Anterior cingulate cortex (tissue), 58 donors: Measurements from ENCODE around the gene VARS1.

Experiments used
- DNase-seq, 58 donors: peaks; one replicate each; lab custom pipeline; 2025; lab: John Stamatoyannopoulos, UW

The VARS1 gene

GRCh38 chr6:31775633-31776484 is 19.7 kb downstream of the VARS1 start:
- no peak for DNase-seq

- DNase-seq, result no peak
Observed at GRCh38 chr6:31775184-31775583, 20.4 kb downstream of the VARS1 start.

GRCh38 chr6:31771992-31772358 is 23.6 kb downstream of the VARS1 start:
- no peak for DNase-seq

GRCh38 chr6:31770860-31771259 is 24.7 kb downstream of the VARS1 start:
- DNase-seq, result no peak

GRCh38 chr6:31769684-31770371 is 25.7 kb downstream of the VARS1 start:
- peak in 4 of 58 donors; percentile 8 to 13 (median 12) for DNase-seq

- DNase-seq, result no peak
Observed at GRCh38 chr6:31768363-31769257, 26.9 kb downstream of the VARS1 start.

- no peak for DNase-seq
Observed at GRCh38 chr6:31767096-31767645, 28.4 kb downstream of the VARS1 start.

GRCh38 chr6:31765910-31766794 is 29.4 kb downstream of the VARS1 start:
- no peak for DNase-seq

GRCh38 chr6:31765559-31765909 is 30.0 kb downstream of the VARS1 start:
- DNase-seq, result no peak

- DNase-seq, result no peak
Observed at GRCh38 chr6:31764198-31764597, 31.4 kb downstream of the VARS1 start.

GRCh38 chr6:31763619-31763940 is 32.0 kb downstream of the VARS1 start:
- peak in 7 of 58 donors; percentile 5 to 50 (median 18) for DNase-seq

GRCh38 chr6:31762878-31763618 is 32.5 kb downstream of the VARS1 start:
- no peak for DNase-seq

- DNase-seq, result no peak
Observed at GRCh38 chr6:31762356-31762755, 33.2 kb downstream of the VARS1 start, which contains the start of gene SAPCD1. Gene SAPCD1 (plus strand): TSS chr6:31762656. CDS start chr6:31763055, 399 bp downstream.

GRCh38 chr6:31761343-31761742 is 34.2 kb downstream of the VARS1 start:
- no peak for DNase-seq

- DNase-seq, result no peak
Observed at GRCh38 chr6:31760790-31761189, 34.8 kb downstream of the VARS1 start.

- no peak for DNase-seq
Observed at GRCh38 chr6:31758281-31758680, 37.3 kb downstream of the VARS1 start.

- no peak for DNase-seq
Observed at GRCh38 chr6:31752739-31753319, 42.7 kb downstream of the VARS1 start.

- no peak for DNase-seq
Observed at GRCh38 chr6:31750411-31751022, 45.0 kb downstream of the VARS1 start.
